HL-60 (cell line): ENCODE data around the gene ERCC4.

Source experiments
- DNase-seq, 2 experiments: peaks; one replicate each; pipeline ENCODE4 v3.0.0-alpha.2; 2010 to 2020; ENCODE audit warnings: low read depth in 1 of 2, low spot score in 1 of 2
- H3K27ac ChIP-seq: fragments of 250-450 bp; sonication (Bioruptor Pico); replicated peaks from 2 replicates; pipeline ENCODE4 v1.5.1; 2020; ENCODE audit warnings: mild to moderate bottlenecking, moderate library complexity
- H3K27me3 ChIP-seq: fragments of 250-450 bp; sonication (Bioruptor Pico); 2 replicates; pipeline ENCODE4 v1.5.1; 2021; ENCODE audit warnings: mild to moderate bottlenecking, moderate library complexity; ENCODE audit not compliant: insufficient read depth, poor library complexity, severe bottlenecking
- H3K4me3 ChIP-seq: replicated peaks from 2 replicates; pipeline ENCODE4 v1.5.1; 2011; ENCODE audit warnings: mild to moderate bottlenecking, control low read depth, low read length; ENCODE audit not compliant: insufficient read depth
- CTCF ChIP-seq: IDR thresholded peaks from one replicate; pipeline ENCODE4 v1.5.1; 2011; ENCODE audit warnings: low read length, control low read depth, inconsistent platforms; ENCODE audit not compliant: insufficient read depth
- GABPA ChIP-seq: IDR thresholded peaks from 2 replicates; pipeline ENCODE4 v1.6.1; 2012; ENCODE audit warnings: low read depth
- POLR2AphosphoS5 ChIP-seq: IDR thresholded peaks from 2 replicates; pipeline ENCODE4 v1.6.1; 2012; ENCODE audit warnings: low read depth
- REST ChIP-seq: IDR thresholded peaks from 2 replicates; pipeline ENCODE4 v1.6.1; 2012; ENCODE audit warnings: low read depth; ENCODE audit not compliant: insufficient replicate concordance
- SPI1 ChIP-seq: IDR thresholded peaks from 2 replicates; pipeline ENCODE4 v1.6.1; 2012; ENCODE audit warnings: low read depth, mild to moderate bottlenecking, borderline replicate concordance

Gene ERCC4

GRCh38 chr16:13988038-13988437 lies 68.1 kb downstream of the ERCC4 start:
- H3K4me3 ChIP-seq = no peak overlapping the region
- no peak overlapping the region for H3K27ac ChIP-seq
- no peak for DNase-seq
- H3K27me3 ChIP-seq = no peaks in the 10 kb centered on the region
- no peak for TF ChIP-seq GABPA
- TF ChIP-seq CTCF = no peak
- TF ChIP-seq POLR2AphosphoS5 = no peak
- TF ChIP-seq REST = no peak
- no peak for TF ChIP-seq SPI1

GRCh38 chr16:13992322-13992721 lies 72.4 kb downstream of the ERCC4 start:
- no peak overlapping the region for H3K4me3 ChIP-seq
- H3K27me3 ChIP-seq = no peaks in the 10 kb centered on the region
- H3K27ac ChIP-seq = no peak overlapping the region
- DNase-seq = no peak
- TF ChIP-seq REST = no peak

GRCh38 chr16:13992976-13993375 lies 73.0 kb downstream of the ERCC4 start:
- Histone ChIP-seq H3K27me3 (no peaks in the 10 kb centered on the region), H3K27ac (no peak overlapping the region), H3K4me3 (no peak overlapping the region)
- no peak for DNase-seq
- TF ChIP-seq REST (no peak), GABPA (no peak), CTCF (no peak), SPI1 (no peak), POLR2AphosphoS5 (no peak)
